ENCODE measurements around the gene STAU1. TPM values are rescaled to one million over a fixed set of nuclear protein-coding genes. Genes with fewer than 3 reads are reported as not detected.

The STAU1 gene
- total and polyA plus RNA-seq, 2 experiments from 2014 or later: 59.4 to 78.2 TPM

- in situ Hi-C loops (cut with MboI): no loop called here
- Histone ChIP-seq H3K9ac (no peak overlapping the region), H3K27ac (no peak overlapping the region)
Measured at GRCh38 chr20:49151436-49151835, 36.7 kb downstream of the STAU1 start.

GRCh38 chr20:49149281-49150045 lies 38.7 kb downstream of the STAU1 start:
- in situ Hi-C loops (cut with MboI): no loop called here
- WGBS, 2 experiments (ENCODE audit: low coverage in 1 of 2, low lambda C conversion rate in 2 of 2, missing lambda C conversion rate in 2 of 2): 83 to 84% methylated on average over 6 of the region's 6 CpGs
- DNase-seq: peak; percentile 23

More at GRCh38 chr20:49151436-49151835, 36.7 kb downstream of the STAU1 start:
- H3K4me1 ChIP-seq (ENCODE audit: insufficient read depth): no peaks in the 10 kb centered on the region
- WGBS, 2 experiments (ENCODE audit: low coverage in 1 of 2, low lambda C conversion rate in 2 of 2, missing lambda C conversion rate in 2 of 2): 85 to 87% methylated on average over 6 of the region's 6 CpGs
- H3K9me3 ChIP-seq (ENCODE audit: low read depth): no peaks in the 10 kb centered on the region
- no peak overlapping the region for H2AFZ ChIP-seq
- H3K4me3 ChIP-seq: no peak overlapping the region
- TF ChIP-seq EZH2 (IDR thresholded peaks at IDR 0.05; ENCODE audit: insufficient read depth, poor library complexity, severe bottlenecking) (no peak), EZH2phosphoT487 (IDR thresholded peaks at IDR 0.05; ENCODE audit: insufficient read depth, low read depth) (no peak)
- peaks cover 20% of the 10 kb centered on the region for H3K36me3 ChIP-seq (ENCODE audit: low read depth)
- H3K79me2 ChIP-seq (ENCODE audit: insufficient read depth): peaks cover 77% of the 10 kb centered on the region
- 0 out of 2 replicates have a peak, but pooled peaks cover 4% of the 10 kb centered on the region for H3F3A ChIP-seq (ENCODE audit: insufficient read depth)
- H4K20me1 ChIP-seq (ENCODE audit: insufficient read depth): no peaks in the 10 kb centered on the region
- no peak for DNase-seq
- H3K27me3 ChIP-seq (replicated peaks; ENCODE audit: insufficient read depth): no peaks in the 10 kb centered on the region
- no peak overlapping the region for H3K4me2 ChIP-seq (ENCODE audit: unreplicated experiment)
- no peaks in the 10 kb centered on the region for H3K9me2 ChIP-seq (ENCODE audit: insufficient read depth)

DNA sequence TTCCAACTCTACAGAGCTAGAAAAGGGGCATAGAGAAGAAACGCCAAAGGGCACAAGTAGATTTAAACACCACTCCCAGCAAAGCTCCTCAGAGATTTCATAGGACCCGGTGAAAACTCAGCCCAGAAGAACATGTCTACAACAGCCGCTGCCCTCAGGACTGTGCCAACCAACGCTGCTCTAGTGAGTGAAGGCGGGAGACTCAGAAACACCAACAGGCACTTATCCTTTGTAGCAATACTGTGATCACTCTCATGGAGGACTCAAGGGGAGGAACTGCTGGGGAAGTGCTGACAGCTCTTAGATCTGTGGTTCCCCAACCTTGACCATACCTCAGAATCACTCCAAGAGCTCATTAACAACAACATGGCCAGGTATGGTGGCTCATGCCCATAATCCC lies 39.5 kb downstream of the STAU1 start:
- H3K9me3 ChIP-seq (ENCODE audit: low read depth): no peaks in the 10 kb centered on the region
- WGBS, 2 experiments (ENCODE audit: low coverage in 1 of 2, low lambda C conversion rate in 2 of 2, missing lambda C conversion rate in 2 of 2): 93 to 96% methylated on average over 5 of the region's 5 CpGs
- no peak for DNase-seq

More at GRCh38 chr20:49149281-49150045, 38.7 kb downstream of the STAU1 start:
- Histone ChIP-seq H3K79me2 (ENCODE audit: insufficient read depth) (peaks cover 77% of the 10 kb centered on the region), H3K4me1 (ENCODE audit: insufficient read depth) (no peaks in the 10 kb centered on the region), H3K4me3 (no peak overlapping the region), H2AFZ (no peak overlapping the region), H3K27ac (no peak overlapping the region), H3K9me3 (ENCODE audit: low read depth) (no peaks in the 10 kb centered on the region), H3K4me2 (ENCODE audit: unreplicated experiment) (no peak overlapping the region), H3K27me3 (replicated peaks; ENCODE audit: insufficient read depth) (no peaks in the 10 kb centered on the region), H3K9me2 (ENCODE audit: insufficient read depth) (no peaks in the 10 kb centered on the region), H3F3A (ENCODE audit: insufficient read depth) (no peaks in the 10 kb centered on the region), H4K20me1 (ENCODE audit: insufficient read depth) (no peaks in the 10 kb centered on the region), H3K9ac (no peak overlapping the region), H3K36me3 (ENCODE audit: low read depth) (peaks cover 25% of the 10 kb centered on the region)
- no peak for TF ChIP-seq EZH2phosphoT487 (IDR thresholded peaks at IDR 0.05; ENCODE audit: insufficient read depth, low read depth)
- no peak for TF ChIP-seq EZH2 (IDR thresholded peaks at IDR 0.05; ENCODE audit: insufficient read depth, poor library complexity, severe bottlenecking)

GRCh38 chr20:49147296-49147695 lies 40.8 kb downstream of the STAU1 start:
- Histone ChIP-seq H2AFZ (no peak overlapping the region), H3K4me3 (no peak overlapping the region), H3K79me2 (ENCODE audit: insufficient read depth) (peaks cover 80% of the 10 kb centered on the region), H3K27ac (no peak overlapping the region), H3F3A (ENCODE audit: insufficient read depth) (no peaks in the 10 kb centered on the region), H3K27me3 (replicated peaks; ENCODE audit: insufficient read depth) (no peaks in the 10 kb centered on the region), H3K9ac (no peak overlapping the region), H3K9me3 (ENCODE audit: low read depth) (no peaks in the 10 kb centered on the region), H3K4me2 (ENCODE audit: unreplicated experiment) (no peak overlapping the region), H4K20me1 (ENCODE audit: insufficient read depth) (no peaks in the 10 kb centered on the region), H3K9me2 (ENCODE audit: insufficient read depth) (no peaks in the 10 kb centered on the region), H3K4me1 (ENCODE audit: insufficient read depth) (no peaks in the 10 kb centered on the region), H3K36me3 (ENCODE audit: low read depth) (peaks cover 36% of the 10 kb centered on the region)
- WGBS, 2 experiments (ENCODE audit: low coverage in 1 of 2, low lambda C conversion rate in 2 of 2, missing lambda C conversion rate in 2 of 2): 70 to 73% methylated on average over 8 of the region's 8 CpGs
- in situ Hi-C loops (cut with MboI): no loop called here
- no peak for TF ChIP-seq EZH2 (IDR thresholded peaks at IDR 0.05; ENCODE audit: insufficient read depth, poor library complexity, severe bottlenecking)
- no peak for TF ChIP-seq EZH2phosphoT487 (IDR thresholded peaks at IDR 0.05; ENCODE audit: insufficient read depth, low read depth)
- DNase-seq: no peak

More for the DNA sequence above, 39.5 kb downstream of the STAU1 start:
- TF ChIP-seq EZH2 (IDR thresholded peaks at IDR 0.05; ENCODE audit: insufficient read depth, poor library complexity, severe bottlenecking): no peak
- TF ChIP-seq EZH2phosphoT487 (IDR thresholded peaks at IDR 0.05; ENCODE audit: insufficient read depth, low read depth): no peak
- no peak overlapping the region for H3K9ac ChIP-seq
- no peaks in the 10 kb centered on the region for H4K20me1 ChIP-seq (ENCODE audit: insufficient read depth)
- H2AFZ ChIP-seq: no peak overlapping the region
- peaks cover 78% of the 10 kb centered on the region for H3K79me2 ChIP-seq (ENCODE audit: insufficient read depth)
- H3K27me3 ChIP-seq (replicated peaks; ENCODE audit: insufficient read depth): no peaks in the 10 kb centered on the region
- in situ Hi-C loops (cut with MboI): no loop called here
- no peak overlapping the region for H3K4me3 ChIP-seq
- no peaks in the 10 kb centered on the region for H3K4me1 ChIP-seq (ENCODE audit: insufficient read depth)
- no peak overlapping the region for H3K4me2 ChIP-seq (ENCODE audit: unreplicated experiment)
- no peaks in the 10 kb centered on the region for H3K9me2 ChIP-seq (ENCODE audit: insufficient read depth)
- no peaks in the 10 kb centered on the region for H3F3A ChIP-seq (ENCODE audit: insufficient read depth)
- H3K27ac ChIP-seq: no peak overlapping the region
- H3K36me3 ChIP-seq (ENCODE audit: low read depth): peaks cover 33% of the 10 kb centered on the region

Measured in GM23248 (cell line).